Measurements from ENCODE around the gene FBXL19. TPM values are rescaled to one million over a fixed set of nuclear protein-coding genes. Genes with fewer than 3 reads are reported as not detected.

Gene FBXL19
- polyA plus RNA-seq, 3 donors = 0.14 to 7.6 TPM; not detected in 1

GRCh38 chr16:30893744-30894539 is 29.4 kb upstream of the FBXL19 start, which contains the start of gene BCL7C:
TSS of gene BCL7C (minus strand) at chr16:30894077. CDS start at chr16:30893944, 133 bp downstream.
- no peaks in the 10 kb centered on the region for H4K20me1 ChIP-seq (ENCODE audit: insufficient read depth, low read length)
- no peaks in the 10 kb centered on the region for H3K9me3 ChIP-seq (replicated peaks in 1 of 2; ENCODE audit: control insufficient read depth in 1 of 2, insufficient read depth in 1 of 2, low read length in 2 of 2)
- WGBS (ENCODE audit: insufficient coverage) = under 1% methylated on average over 92 of the region's 97 CpGs
- peaks cover 38 to 47% of the 10 kb centered on the region in 2 donors for H3K4me1 ChIP-seq (ENCODE audit: control insufficient read depth in 1 of 2, insufficient read depth in 2 of 2, low read length in 2 of 2)
- H3K9ac ChIP-seq (ENCODE audit: insufficient read depth, low read length, poor library complexity, severe bottlenecking) = peak within 1 kb of the TSS; percentile 74
- DNase-seq = peak; percentile 78 to 82 (median 81)
- peak within 1 kb of the TSS; percentile 98 for H3K4me2 ChIP-seq (replicated peaks; ENCODE audit: extremely low read depth, low read length, poor library complexity, severe bottlenecking)
- H3K79me2 ChIP-seq (ENCODE audit: insufficient read depth, low read length) = peaks cover 12% of the 10 kb centered on the region
- H3K9me3 Mint-ChIP-seq = no peaks in the 10 kb centered on the region
- peak within 1 kb of the TSS; percentile 62 to 88 (median 85) for H3K27ac Mint-ChIP-seq
- no peaks in the 10 kb centered on the region for H3K27me3 ChIP-seq (ENCODE audit: control insufficient read depth in 2 of 2, insufficient read depth in 2 of 2, low read length in 2 of 2)
- intact Hi-C loops (cut with micrococcal nuclease) = no loop called here
- TF ChIP-seq CTCF (IDR thresholded peaks at IDR 0.05) = peak; percentile 42
- H3K27me3 Mint-ChIP-seq (ENCODE audit: low read depth in 3 of 3) = peaks cover 0 to 3% (median 0%) of the 10 kb centered on the region in 3 donors
- peak within 1 kb of the TSS; percentile 67 to 79 for H3K27ac ChIP-seq (ENCODE audit: low read depth in 1 of 2, low read length in 2 of 2)
- H3K4me3 ChIP-seq (replicated peaks in 1 of 3; ENCODE audit: low read depth in 2 of 3, low read length in 3 of 3) = peak within 1 kb of the TSS; percentile 58 to 88 (median 83)
- peak within 1 kb of the TSS; percentile 82 to 90 for H3K4me3 Mint-ChIP-seq
- peaks cover 13 to 30% of the 10 kb centered on the region in 2 donors for H3K36me3 Mint-ChIP-seq
- H2AFZ ChIP-seq (ENCODE audit: insufficient read depth, low read depth, low read length, poor library complexity, severe bottlenecking) = peak within 1 kb of the TSS; percentile 77
- H3K36me3 ChIP-seq (replicated peaks in 1 of 2; ENCODE audit: control insufficient read depth in 1 of 2, insufficient read depth in 2 of 2, low read length in 2 of 2) = peaks cover 3 to 22% of the 10 kb centered on the region in 2 donors
- peaks cover 46% of the 10 kb centered on the region for H3K4me1 Mint-ChIP-seq

DNA sequence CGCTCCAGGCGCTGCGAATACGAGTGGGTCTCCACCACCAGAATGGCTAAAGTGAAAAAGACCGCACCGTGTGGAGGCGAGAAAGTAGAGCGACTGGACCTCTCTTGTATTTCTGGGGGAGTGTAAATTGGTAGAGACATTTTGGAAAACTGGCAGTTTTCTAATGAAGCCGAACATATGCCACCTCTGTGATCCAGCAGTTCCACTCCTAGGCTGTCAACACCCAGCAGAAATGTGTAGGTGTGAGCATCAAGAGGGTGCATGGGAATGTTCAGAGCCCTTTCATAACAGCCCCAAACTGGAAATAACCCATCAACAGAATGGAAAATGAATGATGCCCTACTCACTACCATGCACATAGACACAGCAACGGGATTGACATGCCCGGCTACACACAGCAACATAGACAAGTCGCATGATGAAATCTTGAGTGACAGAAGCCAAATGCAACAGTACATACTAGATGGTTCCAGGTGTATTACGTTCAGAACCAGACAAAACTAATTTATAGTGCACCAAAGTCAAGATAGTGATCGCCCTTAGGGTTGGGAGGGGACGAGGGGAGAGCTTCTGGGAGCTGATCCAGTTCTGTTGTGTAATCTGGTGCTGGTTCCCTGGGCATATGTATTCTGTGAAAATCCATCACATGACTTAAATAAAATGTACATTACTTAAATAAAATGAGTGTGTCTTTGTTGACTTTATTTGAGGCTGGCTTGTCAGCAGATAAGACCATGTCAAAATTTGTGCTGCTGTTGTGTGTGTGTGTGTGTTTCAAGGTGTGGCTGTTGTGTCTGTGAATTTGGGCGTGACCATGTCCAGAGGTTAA is 28.6 kb upstream of the FBXL19 start:
- H3K9me3 Mint-ChIP-seq = no peaks in the 10 kb centered on the region
- H3K79me2 ChIP-seq (ENCODE audit: insufficient read depth, low read length) = peaks cover 12% of the 10 kb centered on the region
- H2AFZ ChIP-seq (ENCODE audit: insufficient read depth, low read depth, low read length, poor library complexity, severe bottlenecking) = peak overlapping the region; percentile 68
- TF ChIP-seq CTCF (IDR thresholded peaks at IDR 0.05) = no peak
- H3K36me3 ChIP-seq (replicated peaks in 1 of 2; ENCODE audit: control insufficient read depth in 1 of 2, insufficient read depth in 2 of 2, low read length in 2 of 2) = peaks cover 0 to 14% of the 10 kb centered on the region in 2 donors
- H3K4me1 Mint-ChIP-seq = peaks cover 46% of the 10 kb centered on the region
- H3K4me3 Mint-ChIP-seq = peak overlapping the region; percentile 76 to 82
- peak overlapping the region; percentile 62 to 88 (median 83) for H3K27ac Mint-ChIP-seq
- H3K36me3 Mint-ChIP-seq = peaks cover 9 to 22% of the 10 kb centered on the region in 2 donors
- peak overlapping the region; percentile 98 for H3K4me2 ChIP-seq (replicated peaks; ENCODE audit: extremely low read depth, low read length, poor library complexity, severe bottlenecking)
- H3K4me3 ChIP-seq (replicated peaks in 1 of 3; ENCODE audit: low read depth in 2 of 3, low read length in 3 of 3) = peak overlapping the region in 2 of 3 experiments; percentile 8 to 88
- no peaks in the 10 kb centered on the region for H4K20me1 ChIP-seq (ENCODE audit: insufficient read depth, low read length)
- DNase-seq = no peak
- peak overlapping the region; percentile 74 for H3K9ac ChIP-seq (ENCODE audit: insufficient read depth, low read length, poor library complexity, severe bottlenecking)
- intact Hi-C loops (cut with micrococcal nuclease) = no loop called here
- 34% methylated on average over 6 of the region's 16 CpGs for WGBS (ENCODE audit: insufficient coverage)
- peaks cover 38 to 47% of the 10 kb centered on the region in 2 donors for H3K4me1 ChIP-seq (ENCODE audit: control insufficient read depth in 1 of 2, insufficient read depth in 2 of 2, low read length in 2 of 2)
- H3K9me3 ChIP-seq (replicated peaks in 1 of 2; ENCODE audit: control insufficient read depth in 1 of 2, insufficient read depth in 1 of 2, low read length in 2 of 2) = no peaks in the 10 kb centered on the region
- no peaks in the 10 kb centered on the region for H3K27me3 ChIP-seq (ENCODE audit: control insufficient read depth in 2 of 2, insufficient read depth in 2 of 2, low read length in 2 of 2)
- H3K27me3 Mint-ChIP-seq (ENCODE audit: low read depth in 3 of 3) = peaks cover 0 to 3% (median 0%) of the 10 kb centered on the region in 3 donors
- H3K27ac ChIP-seq (ENCODE audit: low read depth in 1 of 2, low read length in 2 of 2) = peak overlapping the region; percentile 67 to 74
